Esophagus muscularis mucosa (tissue), 4 donors: ENCODE measurements around the gene ETV4.

Experiments
- CTCF ChIP-seq, 3 experiments: fragments of 200-600 bp in 2 of 3; fragments of 450-650 bp in 1 of 3; sonication (generic) in 2 of 3; IDR thresholded peaks; one replicate each; pipeline ENCODE4 v1.5.1; 2017 to 2019; ENCODE audit warnings: antibody characterized with exemption in 3 of 3, mild to moderate bottlenecking in 2 of 3, moderate library complexity in 1 of 3
- EP300 ChIP-seq: sonication (generic); formaldehyde crosslinking; IDR thresholded peaks from one replicate; pipeline ENCODE4 v1.6.1; 2017; ENCODE audit warnings: antibody characterized with exemption
- POLR2A ChIP-seq: fragments of 450-650 bp; IDR thresholded peaks from one replicate; pipeline ENCODE4 v1.6.1; 2017; ENCODE audit warnings: antibody characterized with exemption, moderate library complexity, mild to moderate bottlenecking, low read depth

- TF ChIP-seq CTCF (IDR thresholded peaks at IDR 0.05): no peak
- TF ChIP-seq POLR2A: no peak
- TF ChIP-seq EP300: no peak
Observed at GRCh38 chr17:43532581-43532980, 13.6 kb downstream of the ETV4 start.
